Activated CD8-positive, alpha-beta T cell treated with anti-CD3 and anti-CD28 coated beads for 36 hours (primary cell): ENCODE measurements around the gene AFAP1L1. TPM values are rescaled to one million over a fixed set of nuclear protein-coding genes. Genes with fewer than 3 reads are reported as not detected.

Experiments
- ATAC-seq: fragments of 200-7000 bp; cut with Tn5 transposase; one replicate; pipeline ENCODE4 v1.10.0; 2021; ENCODE audit warnings: mild to moderate bottlenecking, moderate library complexity
- CTCF ChIA-PET: fragments of 350-600 bp; sonication (Branson Sonifier 250); formaldehyde crosslinking; loops from one replicate; lab custom pipeline; 2021; ENCODE audit warnings: antibody characterized with exemption; lab: Charles Lee
- POLR2A ChIA-PET: fragments of 350-600 bp; sonication (Branson Sonifier 250); formaldehyde crosslinking; loops from one replicate; lab custom pipeline; 2021; ENCODE audit warnings: antibody characterized with exemption; lab: Charles Lee
- DNase-seq: peaks from one replicate; pipeline ENCODE4 v3.0.0-alpha.2; 2020
- H3K27ac Mint-ChIP-seq: one replicate; pipeline ENCODE4 v1.8.0; 2021; ENCODE audit warnings: mild to moderate bottlenecking, mixed read lengths
- H3K27me3 Mint-ChIP-seq: one replicate; pipeline ENCODE4 v1.8.0; 2021; ENCODE audit warnings: mixed read lengths
- H3K36me3 Mint-ChIP-seq: one replicate; pipeline ENCODE4 v1.8.0; 2021; ENCODE audit warnings: low read depth, mixed read lengths
- H3K4me1 Mint-ChIP-seq: one replicate; pipeline ENCODE4 v1.8.0; 2021; ENCODE audit warnings: low read depth, mixed read lengths
- H3K4me3 Mint-ChIP-seq: one replicate; pipeline ENCODE4 v1.8.0; 2021; ENCODE audit warnings: mild to moderate bottlenecking, moderate library complexity, mixed read lengths
- H3K9me3 Mint-ChIP-seq: one replicate; pipeline ENCODE4 v1.8.0; 2021; ENCODE audit warnings: mixed read lengths
- CTCF ChIP-seq: fragments of 200-600 bp; IDR thresholded peaks from one replicate; pipeline ENCODE4 v1.8.0; 2022; ENCODE audit warnings: antibody characterized with exemption, mild to moderate bottlenecking
- intact Hi-C: fragments of 100-400 bp; cut with micrococcal nuclease; formaldehyde crosslinking; loops from one replicate; pipeline ENCODE4 v1.10.0; 2022
- total RNA-seq, 2 experiments: library from RNA; stranded (reverse); gene quantifications; one replicate each; pipeline ENCODE4 v1.2.3, GENCODE V29; 2021

Gene AFAP1L1
- total RNA-seq, 2 experiments from 2014 or later = 1.3 to 1.6 TPM

DNA sequence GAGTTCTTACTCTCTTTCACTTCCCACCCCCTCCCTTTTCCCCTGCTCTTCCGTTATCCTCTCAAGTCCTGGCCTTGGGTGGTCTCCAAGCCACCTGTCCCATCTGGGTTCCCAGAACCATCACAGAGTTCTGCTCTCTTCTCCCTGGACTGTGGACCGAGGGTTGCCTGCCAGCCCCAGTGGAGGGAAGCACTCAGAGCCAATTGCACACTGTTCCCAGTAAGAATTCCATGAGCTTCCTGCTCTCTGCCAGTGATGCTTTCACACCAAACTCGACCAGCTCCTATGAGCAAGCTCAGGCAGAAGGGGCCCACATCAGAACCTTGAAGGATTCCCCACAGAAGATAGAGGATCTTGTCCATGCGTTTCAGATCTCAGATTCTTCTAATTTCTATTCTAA lies 20.1 kb upstream of the AFAP1L1 start:
- ChIA-PET POLR2A (no interaction called here), CTCF (no interaction called here)
- intact Hi-C loops = no loop called here
- Mint-ChIP-seq H3K36me3 (no peaks in the 10 kb centered on the region), H3K4me1 (no peaks in the 10 kb centered on the region), H3K4me3 (no peak overlapping the region), H3K27ac (no peak overlapping the region), H3K9me3 (no peaks in the 10 kb centered on the region), H3K27me3 (no peaks in the 10 kb centered on the region)
- no peak for TF ChIP-seq CTCF
- DNase-seq (no peak), ATAC-seq (no peak)

DNA sequence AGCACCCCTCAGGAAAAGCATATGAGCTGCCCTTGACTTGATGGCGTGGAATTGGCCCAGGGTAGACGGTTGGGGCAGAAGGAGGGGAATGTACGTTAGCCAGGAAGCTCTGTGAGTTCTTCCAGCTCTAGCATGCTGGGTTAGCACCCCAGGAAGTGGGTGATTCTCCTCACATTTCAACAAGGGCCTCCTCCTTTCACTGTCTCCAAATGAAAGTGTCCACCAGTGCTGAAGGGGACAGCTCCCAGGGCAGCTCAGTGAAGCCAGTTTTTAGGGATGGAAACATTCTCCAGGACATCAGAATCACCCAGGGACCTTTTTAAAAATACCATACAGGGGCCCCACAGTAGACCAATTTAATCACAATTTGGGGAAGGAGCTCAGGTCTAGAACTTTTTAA lies 17.2 kb upstream of the AFAP1L1 start:
- H3K27ac Mint-ChIP-seq = no peak overlapping the region
- intact Hi-C loops = no loop called here
- no peaks in the 10 kb centered on the region for H3K9me3 Mint-ChIP-seq
- ChIA-PET CTCF (interaction anchor here (1.0 to 1.5 kb wide), 3 partner anchors 14 to 113 kb away, joined by 3 to 5 read pairs (median 3); partner anchors contain the start of gene ABLIM3), POLR2A (no interaction called here)
- H3K27me3 Mint-ChIP-seq = no peaks in the 10 kb centered on the region
- no peaks in the 10 kb centered on the region for H3K36me3 Mint-ChIP-seq
- TF ChIP-seq CTCF = no peak
- H3K4me3 Mint-ChIP-seq = no peak overlapping the region
- no peaks in the 10 kb centered on the region for H3K4me1 Mint-ChIP-seq
- no peak for ATAC-seq
- DNase-seq = no peak

DNA sequence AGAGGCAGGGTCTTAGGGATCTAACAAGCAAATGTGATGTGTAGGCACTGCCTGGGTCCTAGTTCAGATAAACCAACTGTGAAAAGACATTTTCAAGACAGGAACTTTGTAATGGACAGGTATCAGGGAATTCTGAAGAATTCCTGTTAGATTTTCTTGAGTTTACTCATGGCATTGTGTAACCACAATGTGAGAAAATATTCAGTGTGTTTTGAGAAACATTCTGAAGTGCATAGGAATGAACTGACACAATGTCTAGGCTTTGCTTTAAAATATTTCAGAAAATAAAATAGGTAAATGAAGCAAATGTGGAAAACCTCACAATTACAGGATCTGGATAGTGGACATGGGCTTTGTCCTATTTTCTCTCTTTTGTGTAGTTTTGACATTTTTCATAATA lies 15.2 kb upstream of the AFAP1L1 start:
- CTCF ChIA-PET = interaction anchor here (0.7 to 2.0 kb wide), 2 partner anchors 16 to 115 kb away, joined by 3 to 8 read pairs; partner anchors contain the start of gene ABLIM3
- ATAC-seq (no peak), DNase-seq (no peak)
- TF ChIP-seq CTCF = no peak
- Mint-ChIP-seq H3K4me3 (no peak overlapping the region), H3K9me3 (no peaks in the 10 kb centered on the region), H3K36me3 (no peaks in the 10 kb centered on the region), H3K27ac (no peak overlapping the region), H3K4me1 (no peaks in the 10 kb centered on the region), H3K27me3 (peaks cover 5% of the 10 kb centered on the region)
- intact Hi-C loops = no loop called here
- POLR2A ChIA-PET = no interaction called here

DNA sequence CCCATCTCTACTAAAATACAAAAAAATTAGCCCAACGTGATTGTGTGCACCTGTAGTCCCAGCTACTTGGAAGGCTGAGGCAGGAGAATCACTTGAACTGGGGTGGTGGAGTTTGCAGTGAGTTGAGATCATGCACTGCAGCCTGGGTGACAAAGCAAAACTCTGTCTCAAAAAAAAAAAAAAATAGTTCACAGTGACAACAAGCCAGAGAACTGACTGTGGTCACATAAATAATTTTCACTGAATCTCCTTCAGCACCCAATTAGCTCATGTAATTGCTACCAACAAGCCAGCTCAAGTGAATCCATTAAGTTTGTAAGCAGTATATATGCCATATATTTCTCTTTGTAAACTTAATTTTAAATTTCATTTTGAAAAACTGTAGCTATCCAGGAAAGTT lies 14.5 kb upstream of the AFAP1L1 start:
- ATAC-seq = no peak

More for the DNA sequence above, 14.5 kb upstream of the AFAP1L1 start:
- Mint-ChIP-seq H3K9me3 (no peaks in the 10 kb centered on the region), H3K4me1 (no peaks in the 10 kb centered on the region), H3K27ac (no peak overlapping the region), H3K27me3 (peaks cover 5% of the 10 kb centered on the region), H3K4me3 (no peak overlapping the region), H3K36me3 (no peaks in the 10 kb centered on the region)
- intact Hi-C loops = no loop called here
- no peak for DNase-seq
- ChIA-PET CTCF (interaction anchor here (0.7 to 2.0 kb wide), 3 partner anchors 12 to 115 kb away, joined by 3 to 8 read pairs (median 3); partner anchors contain the start of gene ABLIM3), POLR2A (interaction anchor here (0.9 kb wide), 1 partner anchor 38 kb away, joined by 5 read pairs; no protein-coding TSS in a partner anchor)
- TF ChIP-seq CTCF = no peak
